Heart left ventricle (tissue), 13 donors: ENCODE measurements around the gene PRPF18.

Experiments
- CTCF ChIP-seq, 12 donors: fragments of 200-600 bp; sonication (generic) in 4 of 12; IDR thresholded peaks; one replicate each; pipeline versions ENCODE4 v1.5.0 to v1.8.0; 2018 to 2022; ENCODE audit warnings: antibody characterized with exemption in 12 of 12, mild to moderate bottlenecking in 5 of 12
- POLR2A ChIP-seq, 2 donors: fragments of 450-650 bp; IDR thresholded peaks; one replicate each; pipeline ENCODE4 v1.6.1; 2017; ENCODE audit warnings: antibody characterized with exemption in 2 of 2, mild to moderate bottlenecking in 2 of 2, moderate library complexity in 2 of 2
- donor health status: ischemic (EF 13 %, LVEDD 7.1; RV severe dilation, severe dysfunction).
- donor health status: DM: no; HTN: yes; CAD: no.
- donor health status: DM: no; HTN: no; CAD: no.
- donor health status: ischemic (EF 25% LVEDD 6.9; RV normal size, moderate dysfunction).
- donor health status: ischemic (EF 25% LVEDD 5.7; RV mildly dilated, moderate dysfunction).
- donor health status: ischemic (EF 35%, LVEDD 5.7; RV mildly dilated, moderate dysfunction).
- donor health status: nonischemic (EF 11% LVEDD 7.7; RV severe dilation, severe dysfunction).
- donor health status: DM: yes; HTN: yes; CAD: no.
- donor health status: PGD.
- donor health status: ischemic (EF 29% LVEDD 5.4; RV normal size, mild dysfunction).
- donor health status: nonischemic (EF 23%, LVEDD 6.1; RV moderate dilation, normal function).

- TF ChIP-seq CTCF (IDR thresholded peaks at IDR 0.05) = no peak
- TF ChIP-seq POLR2A (IDR thresholded peaks at IDR 0.05) = no peak
These were observed 86.4 kb downstream of the PRPF18 start for GRCh38 chr10:13673156-13673555.
